H9 (cell line): ENCODE results near the gene FAM81A. TPM values are rescaled to one million over a fixed set of nuclear protein-coding genes. Genes with fewer than 3 reads are reported as not detected.

Source experiments
- DNase-seq: peaks from one replicate; pipeline ENCODE4 v3.0.0-alpha.2; 2017
- H2AFZ ChIP-seq: one replicate; pipeline ENCODE4 v1.6.1; 2013; ENCODE audit warnings: mild to moderate bottlenecking, low read length, control low read depth, moderate library complexity
- H2AK5ac ChIP-seq: 2 replicates; pipeline ENCODE4 v1.6.1; 2013; ENCODE audit warnings: low read length, control low read depth, mixed read lengths; ENCODE audit not compliant: insufficient read length
- H2BK120ac ChIP-seq: one replicate; pipeline ENCODE4 v1.6.1; 2013; ENCODE audit warnings: low read depth, mild to moderate bottlenecking, low read length, control low read depth, inconsistent platforms; ENCODE audit not compliant: poor library complexity, severe bottlenecking
- H2BK12ac ChIP-seq: 2 replicates; pipeline ENCODE4 v1.6.1; 2013; ENCODE audit warnings: low read length, control low read depth, mixed read lengths, low read depth; ENCODE audit not compliant: insufficient read length
- H2BK15ac ChIP-seq: 2 replicates; pipeline ENCODE4 v1.6.1; 2013; ENCODE audit warnings: low read depth, low read length, control low read depth
- H2BK20ac ChIP-seq: one replicate; pipeline ENCODE4 v1.6.1; 2013; ENCODE audit warnings: low read depth, mild to moderate bottlenecking, low read length, control low read depth, inconsistent platforms; ENCODE audit not compliant: poor library complexity, severe bottlenecking
- H2BK5ac ChIP-seq: 2 replicates; pipeline ENCODE4 v1.6.1; 2013; ENCODE audit warnings: low read length, control low read depth, mixed read lengths; ENCODE audit not compliant: insufficient read length
- H3K14ac ChIP-seq: 2 replicates; pipeline ENCODE4 v1.6.1; 2013; ENCODE audit warnings: low read length, control low read depth; ENCODE audit not compliant: insufficient read depth
- H3K18ac ChIP-seq: 2 replicates; pipeline ENCODE4 v1.6.1; 2013; ENCODE audit warnings: low read depth, mild to moderate bottlenecking, mixed read lengths, low read length, control low read depth; ENCODE audit not compliant: insufficient read length
- H3K23ac ChIP-seq: 2 replicates; pipeline ENCODE4 v1.6.1; 2013; ENCODE audit warnings: low read length, control low read depth, mixed read lengths, low read depth; ENCODE audit not compliant: insufficient read length
- H3K23me2 ChIP-seq: 2 replicates; pipeline ENCODE4 v1.6.1; 2013; ENCODE audit warnings: low read depth, mild to moderate bottlenecking, mixed read lengths, low read length, control low read depth; ENCODE audit not compliant: insufficient read length, poor library complexity, severe bottlenecking
- H3K27ac ChIP-seq: 2 replicates; pipeline ENCODE4 v1.5.1; 2013; ENCODE audit warnings: low read length, control low read depth, mixed read lengths, low read depth; ENCODE audit not compliant: insufficient read length
- H3K27me3 ChIP-seq: 2 replicates; pipeline ENCODE4 v1.6.1; 2013; ENCODE audit warnings: low read length, control low read depth, inconsistent platforms; ENCODE audit not compliant: insufficient read depth
- H3K4ac ChIP-seq: 2 replicates; pipeline ENCODE4 v1.6.1; 2013; ENCODE audit warnings: low read depth, mild to moderate bottlenecking, control low read depth, inconsistent platforms, low read length, moderate library complexity
- H3K4me1 ChIP-seq: 2 replicates; pipeline ENCODE4 v1.6.1; 2013; ENCODE audit warnings: low read length, control low read depth, inconsistent platforms; ENCODE audit not compliant: insufficient read depth
- H3K4me2 ChIP-seq: 2 replicates; pipeline ENCODE4 v1.6.1; 2013; ENCODE audit warnings: low read length, control low read depth, mixed read lengths; ENCODE audit not compliant: insufficient read length, insufficient read depth
- H3K56ac ChIP-seq: 2 replicates; pipeline ENCODE4 v1.6.1; 2013; ENCODE audit warnings: low read depth, mild to moderate bottlenecking, mixed read lengths, low read length, control low read depth; ENCODE audit not compliant: insufficient read length
- H3K79me1 ChIP-seq: 2 replicates; pipeline ENCODE4 v1.6.1; 2013; ENCODE audit warnings: low read depth, mild to moderate bottlenecking, moderate library complexity, low read length, control low read depth, inconsistent platforms; ENCODE audit not compliant: insufficient read depth, poor library complexity, severe bottlenecking
- H3K79me2 ChIP-seq: 2 replicates; pipeline ENCODE4 v1.6.1; 2013; ENCODE audit warnings: low read length, control low read depth, inconsistent platforms; ENCODE audit not compliant: insufficient read depth
- H3K9ac ChIP-seq: 2 replicates; pipeline ENCODE4 v1.6.1; 2013; ENCODE audit warnings: low read length, control low read depth, mixed read lengths; ENCODE audit not compliant: insufficient read length; ENCODE audit errors: extremely low read depth
- H3K9me3 ChIP-seq: one replicate; pipeline ENCODE4 v1.6.1; 2013; ENCODE audit warnings: low read depth, low read length, inconsistent platforms; ENCODE audit not compliant: control insufficient read depth
- H3T11ph ChIP-seq: one replicate; pipeline ENCODE4 v1.6.1; 2013; ENCODE audit warnings: mild to moderate bottlenecking, low read length, control low read depth, inconsistent platforms
- H4K20me1 ChIP-seq: one replicate; pipeline ENCODE4 v1.6.1; 2013; ENCODE audit not compliant: control insufficient read depth, insufficient read length, insufficient read depth
- H4K5ac ChIP-seq: 2 replicates; pipeline ENCODE4 v1.6.1; 2013; ENCODE audit warnings: low read depth, mild to moderate bottlenecking, mixed read lengths, low read length, control low read depth; ENCODE audit not compliant: insufficient read length
- H4K8ac ChIP-seq: replicated peaks from 2 replicates; pipeline ENCODE4 v1.6.1; 2013; ENCODE audit warnings: low read length, control low read depth, mixed read lengths, low read depth; ENCODE audit not compliant: insufficient read length
- H4K91ac ChIP-seq: 2 replicates; pipeline ENCODE4 v1.6.1; 2013; ENCODE audit warnings: low read depth, mild to moderate bottlenecking, moderate library complexity, mixed read lengths, low read length, control low read depth; ENCODE audit not compliant: insufficient read length
- H3K27ac Mint-ChIP-seq, 3 experiments: 2 replicates in 2 of 3; 3 replicates in 1 of 3; pipeline ENCODE4 v1.8.0; 2020 to 2021; ENCODE audit warnings: mixed read lengths in 3 of 3, mild to moderate bottlenecking in 1 of 3, moderate library complexity in 1 of 3
- H3K27me3 Mint-ChIP-seq: 2 replicates; pipeline ENCODE4 v1.8.0; 2021; ENCODE audit warnings: low read depth, mild to moderate bottlenecking, moderate library complexity, mixed read lengths
- H3K36me3 Mint-ChIP-seq, 3 experiments: 2 replicates in 2 of 3; 3 replicates in 1 of 3; pipeline ENCODE4 v1.8.0; 2020 to 2021; ENCODE audit warnings: low read depth in 3 of 3, mixed read lengths in 3 of 3; ENCODE audit not compliant: insufficient read depth in 1 of 3
- H3K4me1 Mint-ChIP-seq, 2 experiments: 2 replicates each; pipeline ENCODE4 v1.8.0; 2020; ENCODE audit warnings: mixed read lengths in 2 of 2
- H3K4me3 Mint-ChIP-seq, 2 experiments: 2 replicates in 1 of 2; 3 replicates in 1 of 2; pipeline ENCODE4 v1.8.0; 2020 to 2021; ENCODE audit warnings: mild to moderate bottlenecking in 2 of 2, mixed read lengths in 2 of 2, moderate library complexity in 1 of 2
- H3K9me3 Mint-ChIP-seq, 2 experiments: 2 replicates in 1 of 2; 3 replicates in 1 of 2; pipeline ENCODE4 v1.8.0; 2020; ENCODE audit warnings: mild to moderate bottlenecking in 2 of 2, mixed read lengths in 2 of 2, moderate library complexity in 1 of 2
- WGBS: extraction: QIAGEN DNeasy Blood & Tissue Kit; methylation state at CpG from one replicate; pipeline ENCODE4 v1.1.7; 2013; ENCODE audit warnings: missing lambda C conversion rate, low lambda C conversion rate, mixed read lengths; ENCODE audit not compliant: insufficient read length; ENCODE audit errors: extremely low coverage; 5-methylcytosine and 5-hydroxymethylcytosine counted together
- total RNA-seq: library from RNA; stranded (reverse); gene quantifications from 2 replicates; pipeline ENCODE4 v1.2.1, GENCODE V29; 2021
- TF ChIP-seq, protein P1 (sequence below): fragments of 200-600 bp; sonication (generic); conservative IDR thresholded peaks from 3 replicates; pipeline ENCODE4 v1.8.0; 2021; ENCODE audit warnings: antibody characterized with exemption, mild to moderate bottlenecking

FAM81A gene
- total RNA-seq, 1 experiment from 2014 or later, result 1.7 TPM

- Histone ChIP-seq H3T11ph (no peak overlapping the region), H4K91ac (no peak overlapping the region), H3K9me3 (no peaks in the 10 kb centered on the region), H3K23me2 (no peaks in the 10 kb centered on the region), H2BK5ac (no peak overlapping the region), H4K20me1 (no peaks in the 10 kb centered on the region), H2BK15ac (no peak overlapping the region), H3K4me1 (no peaks in the 10 kb centered on the region), H3K27ac (no peak overlapping the region), H3K4me2 (no peak overlapping the region), H2AFZ (no peak overlapping the region), H2BK12ac (no peak overlapping the region), H3K9ac (no peak overlapping the region), H3K56ac (no peak overlapping the region), H3K79me1 (no peaks in the 10 kb centered on the region), H2AK5ac (no peak overlapping the region), H3K79me2 (no peaks in the 10 kb centered on the region), H2BK120ac (no peak overlapping the region), H3K14ac (no peak overlapping the region), H3K18ac (no peak overlapping the region), H3K4ac (no peak overlapping the region), H4K8ac (no peak overlapping the region), H3K27me3 (no peaks in the 10 kb centered on the region), H2BK20ac (no peak overlapping the region), H4K5ac (no peak overlapping the region), H3K23ac (no peak overlapping the region)
- no peak for DNase-seq
- peaks cover 21% of the 10 kb centered on the region for H3K27me3 Mint-ChIP-seq
- no peaks in the 10 kb centered on the region for H3K36me3 Mint-ChIP-seq
- no peak overlapping the region; a peak in 1 of 7 replicates for H3K27ac Mint-ChIP-seq
- H3K9me3 Mint-ChIP-seq, result no peaks in the 10 kb centered on the region
- TF ChIP-seq, protein P1, sequence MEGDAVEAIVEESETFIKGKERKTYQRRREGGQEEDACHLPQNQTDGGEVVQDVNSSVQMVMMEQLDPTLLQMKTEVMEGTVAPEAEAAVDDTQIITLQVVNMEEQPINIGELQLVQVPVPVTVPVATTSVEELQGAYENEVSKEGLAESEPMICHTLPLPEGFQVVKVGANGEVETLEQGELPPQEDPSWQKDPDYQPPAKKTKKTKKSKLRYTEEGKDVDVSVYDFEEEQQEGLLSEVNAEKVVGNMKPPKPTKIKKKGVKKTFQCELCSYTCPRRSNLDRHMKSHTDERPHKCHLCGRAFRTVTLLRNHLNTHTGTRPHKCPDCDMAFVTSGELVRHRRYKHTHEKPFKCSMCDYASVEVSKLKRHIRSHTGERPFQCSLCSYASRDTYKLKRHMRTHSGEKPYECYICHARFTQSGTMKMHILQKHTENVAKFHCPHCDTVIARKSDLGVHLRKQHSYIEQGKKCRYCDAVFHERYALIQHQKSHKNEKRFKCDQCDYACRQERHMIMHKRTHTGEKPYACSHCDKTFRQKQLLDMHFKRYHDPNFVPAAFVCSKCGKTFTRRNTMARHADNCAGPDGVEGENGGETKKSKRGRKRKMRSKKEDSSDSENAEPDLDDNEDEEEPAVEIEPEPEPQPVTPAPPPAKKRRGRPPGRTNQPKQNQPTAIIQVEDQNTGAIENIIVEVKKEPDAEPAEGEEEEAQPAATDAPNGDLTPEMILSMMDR, result no peak
- H3K4me3 Mint-ChIP-seq, result no peak overlapping the region
- WGBS, result no CpG with 5 or more reads among the region's 9 CpGs
- H3K4me1 Mint-ChIP-seq, result peaks cover 2 to 3% of the 10 kb centered on the region in 2 experiments; a peak in 1 of 4 replicates
Observed at GRCh38 chr15:59531066-59531675, 93.2 kb downstream of the FAM81A start.
